ENCODE results near the gene SNX22. TPM values are rescaled to one million over a fixed set of nuclear protein-coding genes. Genes with fewer than 3 reads are reported as not detected.

Gene SNX22
- total RNA-seq, 8 experiments from 2014 or later, result 1.7 to 6.0 (median 3.4) TPM

Other genes starting within 250 kb of the SNX22 start
- 10 to 100 TPM in 1 of 8 experiments, 1 to 10 TPM in 4, under 1 TPM in 3; 0.22 to 20.8 (median 1.5) TPM for gene DAPK2, start 105.2 kb upstream of the SNX22 start, total RNA-seq
- gene CIAO2A, start 57.9 kb upstream of the SNX22 start, total RNA-seq, result 100 to 1,000 TPM in 2 of 8 experiments, 10 to 100 TPM in 6; 42.0 to 106 (median 74.5) TPM
- gene SNX1, start 55.7 kb upstream of the SNX22 start, total RNA-seq, result 100 to 1,000 TPM in 1 of 8 experiments, 10 to 100 TPM in 7; 18.4 to 106 (median 41.6) TPM
- gene PPIB, start 11.3 kb downstream of the SNX22 start, total RNA-seq, result 1,000 to 10,000 TPM in 1 of 8 experiments, 100 to 1,000 TPM in 7; 281 to 1,089 (median 441) TPM
- gene CSNK1G1, start 204.4 kb downstream of the SNX22 start, total RNA-seq, result 10 to 100 TPM; 12.3 to 30.8 (median 25.4) TPM
- 10 to 100 TPM in 3 of 8 experiments, 1 to 10 TPM in 4, not detected in 1; 2.4 to 81.1 (median 4.9) TPM for gene PCLAF, start 229.7 kb downstream of the SNX22 start, total RNA-seq
- gene TRIP4, start 236.1 kb downstream of the SNX22 start, total RNA-seq, result 10 to 100 TPM in 6 of 8 experiments, 1 to 10 TPM in 2; 9.6 to 21.9 (median 13.4) TPM